Right lobe of liver (tissue), 6 donors: Measurements from ENCODE around the gene SLC39A13. TPM values are rescaled to one million over a fixed set of nuclear protein-coding genes. Genes with fewer than 3 reads are reported as not detected.

ENCODE experiments used
- ATAC-seq, 4 donors: fragments of 200-7000 bp; cut with Tn5 transposase; one replicate each; pipeline ENCODE4 v1.9.1; 2020; ENCODE audit warnings: mild to moderate bottlenecking in 4 of 4, moderate library complexity in 4 of 4
- DNase-seq, 3 donors: peaks; one replicate each; pipeline ENCODE4 v3.0.0-alpha.2; 2020
- H3K27ac ChIP-seq, 3 donors: fragments of 200-600 bp; one replicate each; pipeline ENCODE4 v1.8.0; 2022
- H3K27me3 ChIP-seq, 2 donors: fragments of 200-600 bp; one replicate each; pipeline ENCODE4 v1.8.0; 2022
- H3K36me3 ChIP-seq, 4 donors: fragments of 200-600 bp; sonication (generic) in 1 of 4; one replicate each; pipeline versions ENCODE4 v1.5.1 to v1.8.0; 2017 to 2022; ENCODE audit warnings: control low read depth in 1 of 4
- H3K4me1 ChIP-seq, 4 donors: fragments of 200-600 bp; sonication (generic) in 1 of 4; one replicate each; pipeline versions ENCODE4 v1.5.1 to v1.8.0; 2017 to 2022; ENCODE audit warnings: control low read depth in 1 of 4
- H3K4me3 ChIP-seq, 3 donors: fragments of 200-600 bp; one replicate each; pipeline ENCODE4 v1.8.0; 2022
- H3K9me3 ChIP-seq, 4 donors: fragments of 200-600 bp; sonication (generic) in 1 of 4; one replicate each; pipeline versions ENCODE4 v1.5.1 to v1.8.0; 2017 to 2022; ENCODE audit warnings: control low read depth in 1 of 4
- POLR2A ChIP-seq: fragments of 450-650 bp; IDR thresholded peaks from one replicate; pipeline ENCODE4 v1.6.1; 2017; ENCODE audit warnings: antibody characterized with exemption, mild to moderate bottlenecking
- WGBS: methylation state at CpG from one replicate; pipeline ENCODE4 v1.1.6; 2018; ENCODE audit warnings: low coverage, low lambda C conversion rate; ENCODE audit not compliant: insufficient coverage; ENCODE audit errors: missing lambda C conversion rate; 5-methylcytosine and 5-hydroxymethylcytosine counted together
- intact Hi-C, 2 donors: fragments of 100-400 bp; cut with DNase I; formaldehyde crosslinking; loops; one replicate each; pipeline versions ENCODE4 v1.11.2 to v1.14.1; 2022
- total RNA-seq, 6 experiments: library from RNA; depleted of rRNA in 2 of 6; stranded (reverse); fragments of >200 nt in 2 of 6; fragmentation: NEBNext Ultra II Directional in 3 of 6; extraction: Animal tissue kit (Norgen Biotek cat#: 25700) in 3 of 6; gene quantifications; one replicate each; pipeline versions ENCODE4 v1.1.0 to v1.2.4, GENCODE V29; 2016 to 2023
- TF ChIP-seq, protein P1 (sequence below), 4 donors: fragments of 200-600 bp in 3 of 4; fragments of 450-650 bp in 1 of 4; IDR thresholded peaks; one replicate each; pipeline versions ENCODE4 v1.5.1 to v1.8.0; 2016 to 2022; ENCODE audit warnings: antibody characterized with exemption in 4 of 4, mild to moderate bottlenecking in 2 of 4
- donor health status: DM: no; HTN: yes; CAD: no.
- donor health status: DM: no; HTN: no; CAD: no.
- donor health status: DM: no; HTN: no; CAD: no.
- donor health status: DM: no; HTN: yes; CAD: no.
- donor health status: DM: no; HTN: yes; CAD: no.

SLC39A13 gene
- total RNA-seq, 6 experiments from 2014 or later, result 9.8 to 21.2 (median 13.1) TPM

DNA sequence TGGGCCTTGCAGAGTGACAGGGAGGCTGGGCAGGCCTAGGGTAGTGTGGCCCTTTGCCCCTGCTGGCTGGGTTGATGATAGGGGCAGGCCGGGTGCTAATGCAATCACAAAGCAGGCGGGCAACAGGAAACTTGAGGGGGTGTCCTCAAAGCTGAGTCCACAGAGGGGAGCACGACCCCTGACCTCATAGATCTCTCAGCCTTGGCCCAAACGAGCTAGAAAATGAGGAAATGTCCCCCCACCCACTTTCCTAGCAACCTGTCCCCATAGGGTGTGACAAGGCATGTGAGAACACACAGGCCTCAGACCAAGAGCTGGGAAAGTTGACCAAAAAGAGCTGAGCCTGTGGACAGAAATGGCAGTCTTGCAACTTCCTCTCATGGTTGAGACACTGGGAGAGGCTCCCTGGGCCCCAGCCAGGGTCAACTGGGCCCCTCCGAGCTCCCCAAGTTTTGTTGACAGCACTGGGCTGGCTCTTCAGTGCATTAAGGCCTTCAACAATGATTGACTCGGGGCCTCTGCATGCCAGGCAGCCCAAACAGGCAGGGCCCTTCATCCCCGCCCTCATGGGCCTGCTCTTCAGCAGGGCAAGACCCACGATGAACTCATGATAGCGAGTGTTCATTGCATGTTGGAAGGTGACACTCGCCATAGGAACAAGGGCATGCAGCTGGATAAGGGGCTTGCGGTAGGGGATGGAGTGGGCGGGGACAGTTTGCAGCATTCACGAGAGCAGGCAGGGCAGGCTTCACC, 20.3 kb upstream of the SLC39A13 start:
- TF ChIP-seq POLR2A, result no peak
- TF ChIP-seq, protein P1, sequence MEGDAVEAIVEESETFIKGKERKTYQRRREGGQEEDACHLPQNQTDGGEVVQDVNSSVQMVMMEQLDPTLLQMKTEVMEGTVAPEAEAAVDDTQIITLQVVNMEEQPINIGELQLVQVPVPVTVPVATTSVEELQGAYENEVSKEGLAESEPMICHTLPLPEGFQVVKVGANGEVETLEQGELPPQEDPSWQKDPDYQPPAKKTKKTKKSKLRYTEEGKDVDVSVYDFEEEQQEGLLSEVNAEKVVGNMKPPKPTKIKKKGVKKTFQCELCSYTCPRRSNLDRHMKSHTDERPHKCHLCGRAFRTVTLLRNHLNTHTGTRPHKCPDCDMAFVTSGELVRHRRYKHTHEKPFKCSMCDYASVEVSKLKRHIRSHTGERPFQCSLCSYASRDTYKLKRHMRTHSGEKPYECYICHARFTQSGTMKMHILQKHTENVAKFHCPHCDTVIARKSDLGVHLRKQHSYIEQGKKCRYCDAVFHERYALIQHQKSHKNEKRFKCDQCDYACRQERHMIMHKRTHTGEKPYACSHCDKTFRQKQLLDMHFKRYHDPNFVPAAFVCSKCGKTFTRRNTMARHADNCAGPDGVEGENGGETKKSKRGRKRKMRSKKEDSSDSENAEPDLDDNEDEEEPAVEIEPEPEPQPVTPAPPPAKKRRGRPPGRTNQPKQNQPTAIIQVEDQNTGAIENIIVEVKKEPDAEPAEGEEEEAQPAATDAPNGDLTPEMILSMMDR (IDR thresholded peaks at IDR 0.05), result no peak
- no peaks in the 10 kb centered on the region for H3K9me3 ChIP-seq
- H3K4me3 ChIP-seq, result no peak overlapping the region
- H3K27ac ChIP-seq, result peak overlapping the region in 1 of 3 donors; percentile 43
- peak; percentile 39 to 48 (median 43) for ATAC-seq
- DNase-seq, result peak in 1 of 3 donors; percentile 61
- H3K4me1 ChIP-seq, result no peaks in the 10 kb centered on the region
- intact Hi-C loops, result no loop called here
- no peaks in the 10 kb centered on the region for H3K36me3 ChIP-seq
- no peaks in the 10 kb centered on the region for H3K27me3 ChIP-seq
- WGBS, result 59% methylated on average over 8 of the region's 13 CpGs

DNA sequence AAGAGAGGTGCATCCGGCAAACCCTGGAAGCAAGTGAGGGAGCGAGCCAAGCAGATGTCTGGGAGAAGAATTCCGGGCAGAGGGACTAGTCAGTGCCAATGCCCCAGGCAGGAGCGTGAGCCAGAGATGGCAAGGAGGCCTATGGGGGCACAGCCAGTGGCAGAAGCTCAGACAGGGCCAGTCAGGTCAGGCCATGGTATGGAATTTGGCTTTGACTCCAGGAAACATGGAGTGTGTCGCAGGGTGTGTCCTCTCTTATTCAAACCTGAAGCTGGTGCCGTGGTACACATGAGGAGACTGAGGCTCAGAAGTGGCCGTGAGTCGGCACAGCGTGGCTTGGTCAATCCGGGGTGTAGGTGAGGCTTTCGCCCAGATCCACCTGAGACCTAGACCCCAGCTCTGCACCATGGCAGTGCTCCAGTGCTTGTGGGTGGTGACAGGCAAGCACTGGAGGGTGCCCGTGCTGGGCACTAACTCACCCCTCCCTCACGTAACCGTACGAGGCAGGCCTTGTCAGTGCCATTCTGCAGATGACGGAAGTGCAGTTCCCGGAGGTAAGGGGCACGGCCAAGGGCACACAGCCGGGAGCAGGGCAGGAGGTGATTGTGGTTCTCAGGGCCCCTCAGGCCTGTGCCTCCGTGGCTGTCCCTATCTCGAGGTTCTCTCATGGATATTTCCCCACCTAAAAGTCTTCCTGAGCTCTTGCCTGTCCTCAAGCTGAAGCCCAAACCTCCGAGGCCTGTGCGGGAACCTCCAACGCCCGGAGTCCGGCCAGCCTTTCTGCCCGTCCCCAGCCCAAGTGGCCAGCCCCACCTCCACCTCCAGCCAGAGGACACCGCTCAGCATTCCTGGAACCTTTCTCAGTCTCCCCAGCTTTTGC, 19.5 kb upstream of the SLC39A13 start:
- WGBS, result 94% methylated on average over 6 of the region's 28 CpGs
- H3K9me3 ChIP-seq, result no peaks in the 10 kb centered on the region
- H3K4me3 ChIP-seq, result no peak overlapping the region
- intact Hi-C loops, result no loop called here
- peak overlapping the region in 2 of 3 donors; percentile 31 to 43 for H3K27ac ChIP-seq
- no peaks in the 10 kb centered on the region for H3K36me3 ChIP-seq
- no peaks in the 10 kb centered on the region for H3K27me3 ChIP-seq
- no peak for ATAC-seq
- peak in 1 of 3 donors; percentile 66 for DNase-seq
- TF ChIP-seq, protein P1 (IDR thresholded peaks at IDR 0.05), result no peak
- TF ChIP-seq POLR2A, result no peak
- no peaks in the 10 kb centered on the region for H3K4me1 ChIP-seq

DNA sequence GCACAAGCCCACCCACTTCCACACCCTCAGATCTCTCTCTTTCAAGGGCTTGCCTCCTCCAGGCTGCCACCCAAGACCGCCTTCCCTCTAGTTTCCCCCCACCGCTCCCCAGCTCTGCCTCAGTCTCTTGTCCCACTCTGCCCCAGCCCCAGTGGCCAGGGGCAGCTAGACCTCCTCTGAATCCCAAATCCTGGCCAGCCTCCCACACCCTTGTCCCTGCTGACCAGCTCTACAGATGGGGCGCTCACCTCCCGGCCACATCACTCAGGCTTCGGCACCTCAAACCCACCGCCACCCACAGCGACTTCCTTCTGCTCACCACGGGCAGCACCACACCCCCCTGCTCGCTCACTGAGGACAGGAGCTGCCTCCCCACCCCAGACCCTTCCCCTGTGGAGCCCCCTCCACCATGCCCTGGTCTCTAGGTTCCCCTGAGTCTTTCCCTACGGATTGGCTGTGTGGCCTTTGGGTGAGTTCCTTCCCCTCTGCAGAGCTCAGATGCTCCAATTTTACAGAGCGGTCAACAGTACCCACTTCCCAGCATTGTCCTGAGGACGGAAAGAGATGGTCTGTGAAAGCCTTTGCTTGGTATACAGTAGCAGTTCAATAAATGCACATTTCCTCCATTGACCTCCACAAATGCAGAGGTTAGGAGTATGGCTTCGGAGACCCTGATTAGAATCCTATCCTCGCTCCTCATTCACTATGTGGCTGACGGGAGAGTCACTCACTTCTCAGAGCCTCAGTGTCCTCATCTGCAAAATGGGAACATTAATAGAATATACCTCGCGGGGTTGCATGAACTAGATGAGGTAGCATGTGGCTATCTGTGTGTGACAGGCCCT, 18.6 kb upstream of the SLC39A13 start:
- Histone ChIP-seq H3K4me1 (no peaks in the 10 kb centered on the region), H3K9me3 (no peaks in the 10 kb centered on the region), H3K27me3 (no peaks in the 10 kb centered on the region), H3K27ac (peak overlapping the region; percentile 28 to 43 (median 31)), H3K4me3 (no peak overlapping the region), H3K36me3 (no peaks in the 10 kb centered on the region)
- no peak for TF ChIP-seq POLR2A
- TF ChIP-seq, protein P1 (IDR thresholded peaks at IDR 0.05), result no peak
- 69% methylated on average over 13 of the region's 17 CpGs for WGBS
- peak in 1 of 3 donors; percentile 62 for DNase-seq
- ATAC-seq, result no peak
- intact Hi-C loops, result no loop called here

DNA sequence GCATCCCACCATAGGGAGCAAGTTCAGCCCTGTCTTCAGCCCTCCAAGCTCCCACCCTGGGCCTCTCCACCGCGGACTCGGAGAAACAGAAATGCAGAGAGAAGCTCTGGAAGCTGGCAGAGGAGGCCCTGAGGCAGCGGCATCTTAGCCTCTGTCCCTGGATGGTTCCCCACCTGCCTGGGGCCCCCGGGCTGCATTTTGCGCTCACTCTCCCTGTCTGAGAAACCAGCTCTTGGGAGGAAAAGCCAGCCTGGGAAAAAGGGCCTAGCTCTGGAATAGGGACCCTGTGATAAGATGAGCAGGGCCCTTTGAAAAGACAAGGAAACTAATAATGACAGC, 18.0 kb upstream of the SLC39A13 start:
- WGBS, result 85% methylated on average over 3 of the region's 6 CpGs
- DNase-seq (peak in 1 of 3 donors; percentile 37), ATAC-seq (no peak)
- TF ChIP-seq, protein P1 (IDR thresholded peaks at IDR 0.05), result no peak
- no peak for TF ChIP-seq POLR2A
- Histone ChIP-seq H3K4me3 (no peak overlapping the region), H3K9me3 (no peaks in the 10 kb centered on the region), H3K4me1 (no peaks in the 10 kb centered on the region), H3K27ac (peak overlapping the region in 2 of 3 donors; percentile 19 to 73), H3K36me3 (no peaks in the 10 kb centered on the region), H3K27me3 (no peaks in the 10 kb centered on the region)
- intact Hi-C loops, result no loop called here
